H1 (cell line): ENCODE data around the gene LITAF. TPM values are rescaled to one million over a fixed set of nuclear protein-coding genes. Genes with fewer than 3 reads are reported as not detected.
A peak's percentile ranks its signal among the peaks of the same experiment; 100 is the strongest.

Experiments
- CTCF ChIA-PET: fragments of 300-600 bp; sonication (Branson Sonifier 250); formaldehyde crosslinking; loops from one replicate; lab custom pipeline; 2021; ENCODE audit not compliant: partially characterized antibody; lab: Charles Lee
- POLR2A ChIA-PET: fragments of 300-600 bp; sonication (Branson Sonifier 250); formaldehyde crosslinking; loops from one replicate; lab custom pipeline; 2021; ENCODE audit warnings: inconsistent platforms; ENCODE audit not compliant: partially characterized antibody; lab: Charles Lee
- DNase-seq, 2 experiments: peaks; one replicate each; pipeline versions ENCODE4 v3.0.0 to v3.0.0-alpha.2; 2010 to 2022; ENCODE audit warnings: low spot score in 2 of 2, low read depth in 1 of 2, mixed read lengths in 1 of 2
- FAIRE-seq: peaks from 2 replicates; lab custom pipeline; 2011; peaks lifted over from hg19 to GRCh38; lab: Jason Lieb, UNC
- H2AFZ ChIP-seq: 2 replicates; pipeline ENCODE4 v1.8.1; 2012; ENCODE audit warnings: low read length, inconsistent platforms
- H2AK5ac ChIP-seq: 2 replicates; pipeline ENCODE4 v1.6.1; 2013; ENCODE audit warnings: low read depth, low read length
- H2BK120ac ChIP-seq: replicated peaks from 2 replicates; pipeline ENCODE3; 2013; ENCODE audit warnings: low read depth, low read length, inconsistent platforms
- H2BK12ac ChIP-seq: 2 replicates; pipeline ENCODE4 v1.6.1; 2013; ENCODE audit warnings: low read depth, low read length
- H2BK15ac ChIP-seq: 2 replicates; pipeline ENCODE4 v1.6.1; 2013; ENCODE audit warnings: low read length
- H2BK20ac ChIP-seq: 2 replicates; pipeline ENCODE4 v1.6.1; 2013; ENCODE audit warnings: low read length
- H2BK5ac ChIP-seq: 2 replicates; pipeline ENCODE4 v1.6.1; 2013; ENCODE audit warnings: low read depth, low read length
- H3K14ac ChIP-seq: 2 replicates; pipeline ENCODE4 v1.6.1; 2013; ENCODE audit warnings: inconsistent platforms; ENCODE audit not compliant: insufficient read length
- H3K18ac ChIP-seq: 2 replicates; pipeline ENCODE4 v1.6.1; 2013; ENCODE audit warnings: low read length; ENCODE audit errors: extremely low read depth
- H3K23ac ChIP-seq: 2 replicates; pipeline ENCODE4 v1.6.1; 2013; ENCODE audit warnings: inconsistent platforms; ENCODE audit not compliant: insufficient read length
- H3K23me2 ChIP-seq: 2 replicates; pipeline ENCODE4 v1.6.1; 2013; ENCODE audit warnings: low read depth, low read length
- H3K27ac ChIP-seq: 2 replicates; pipeline ENCODE4 v1.6.1; 2011; ENCODE audit warnings: low read depth, low read length, inconsistent platforms
- H3K27me3 ChIP-seq, 4 experiments: replicated peaks in 1 of 4; 1 replicate in 1 of 4; 2 replicates in 3 of 4; pipeline versions ENCODE4 v1.6.1 to v1.8.1; 2011 to 2013; ENCODE audit warnings: low read length in 3 of 4, mild to moderate bottlenecking in 3 of 4, inconsistent platforms in 2 of 4, mixed read lengths in 2 of 4, moderate library complexity in 1 of 4; ENCODE audit not compliant: control insufficient read depth in 3 of 4, insufficient read depth in 3 of 4; ENCODE audit errors: extremely low read depth in 1 of 4
- H3K36me3 ChIP-seq, 4 experiments: 2 replicates each; pipeline versions ENCODE4 v1.6.1 to v1.8.1; 2011 to 2013; ENCODE audit warnings: mild to moderate bottlenecking in 4 of 4, low read length in 3 of 4, moderate library complexity in 2 of 4, control low read depth in 1 of 4, inconsistent platforms in 1 of 4; ENCODE audit not compliant: insufficient read depth in 4 of 4, control insufficient read depth in 2 of 4
- H3K4ac ChIP-seq: replicated peaks from 2 replicates; pipeline ENCODE3; 2013; ENCODE audit warnings: low read length, low read depth, mixed read lengths, inconsistent platforms; ENCODE audit not compliant: insufficient read length
- H3K4me1 ChIP-seq, 4 experiments: replicated peaks in 1 of 4; 1 replicate in 1 of 4; 2 replicates in 3 of 4; pipeline versions ENCODE4 v1.6.1 to v1.8.1; 2011 to 2013; ENCODE audit warnings: low read length in 3 of 4, inconsistent platforms in 2 of 4, mixed read lengths in 1 of 4; ENCODE audit not compliant: insufficient read depth in 4 of 4, control insufficient read depth in 3 of 4
- H3K4me2 ChIP-seq, 2 experiments: 2 replicates each; pipeline versions ENCODE4 v1.6.1 to v1.8.1; 2011 to 2013; ENCODE audit warnings: low read depth in 2 of 2, low read length in 2 of 2, control low read depth in 1 of 2, inconsistent platforms in 1 of 2, mild to moderate bottlenecking in 1 of 2; ENCODE audit not compliant: insufficient read depth in 1 of 2
- H3K4me3 ChIP-seq, 4 experiments: fragments of 200-600, 300-600 bp in 1 of 4; sonication (generic), shearing (Covaris generic), sonication (Bioruptor Twin) in 1 of 4; 2 replicates each; pipeline versions ENCODE4 v1.5.1 to v1.8.1; 2011 to 2016; ENCODE audit warnings: low read length in 4 of 4, low read depth in 3 of 4, control low read depth in 2 of 4, inconsistent platforms in 2 of 4, mild to moderate bottlenecking in 2 of 4, mixed read lengths in 1 of 4, moderate library complexity in 1 of 4; ENCODE audit not compliant: insufficient read depth in 2 of 4; ENCODE audit errors: extremely low read depth in 1 of 4
- H3K56ac ChIP-seq: replicated peaks from 2 replicates; pipeline ENCODE3; 2013; ENCODE audit warnings: low read depth, mild to moderate bottlenecking, mixed read lengths, low read length, inconsistent platforms; ENCODE audit not compliant: insufficient read length
- H3K79me1 ChIP-seq: 2 replicates; pipeline ENCODE4 v1.6.1; 2013; ENCODE audit warnings: low read depth, low read length, control low read depth
- H3K79me2 ChIP-seq, 2 experiments: 2 replicates each; pipeline versions ENCODE4 v1.6.1 to v1.8.1; 2012 to 2013; ENCODE audit warnings: low read length in 2 of 2, mild to moderate bottlenecking in 2 of 2, inconsistent platforms in 1 of 2; ENCODE audit not compliant: insufficient read depth in 2 of 2, control insufficient read depth in 1 of 2
- H3K9ac ChIP-seq, 4 experiments: replicated peaks in 1 of 4; 1 replicate in 1 of 4; 2 replicates in 3 of 4; pipeline versions ENCODE4 v1.6.1 to v1.8.1; 2011 to 2013; ENCODE audit warnings: low read depth in 3 of 4, low read length in 3 of 4, control low read depth in 2 of 4, mild to moderate bottlenecking in 2 of 4, moderate library complexity in 2 of 4, inconsistent platforms in 1 of 4; ENCODE audit errors: extremely low read depth in 1 of 4
- H3K9me3 ChIP-seq, 2 experiments: 2 replicates each; pipeline versions ENCODE4 v1.6.1 to v1.8.1; 2012 to 2013; ENCODE audit warnings: mild to moderate bottlenecking in 2 of 2, moderate library complexity in 2 of 2, control low read depth in 1 of 2, inconsistent platforms in 1 of 2, low read depth in 1 of 2, low read length in 1 of 2, mixed read lengths in 1 of 2; ENCODE audit not compliant: insufficient read depth in 2 of 2
- H4K20me1 ChIP-seq, 2 experiments: replicated peaks in 1 of 2; 2 replicates each; pipeline versions ENCODE3 to v1.8.1; 2011 to 2013; ENCODE audit warnings: inconsistent platforms in 2 of 2, low read length in 2 of 2, mild to moderate bottlenecking in 1 of 2; ENCODE audit not compliant: insufficient read depth in 2 of 2, control insufficient read depth in 1 of 2
- H4K5ac ChIP-seq: 2 replicates; pipeline ENCODE4 v1.6.1; 2013; ENCODE audit warnings: low read length, low read depth, mixed read lengths, inconsistent platforms; ENCODE audit not compliant: insufficient read length
- H4K8ac ChIP-seq: 2 replicates; pipeline ENCODE4 v1.8.0; 2013; ENCODE audit warnings: mild to moderate bottlenecking, moderate library complexity, low read length, inconsistent platforms; ENCODE audit not compliant: insufficient read depth; ENCODE audit errors: extremely low read depth
- H4K91ac ChIP-seq: replicated peaks from 2 replicates; pipeline ENCODE3; 2013; ENCODE audit warnings: low read length, mixed read lengths, inconsistent platforms; ENCODE audit not compliant: insufficient read length
- CHD2 ChIP-seq: IDR thresholded peaks from 2 replicates; pipeline ENCODE4 v1.6.1; 2012; ENCODE audit warnings: low read length, improper control_type of control experiment
- CTBP2 ChIP-seq: IDR thresholded peaks from 2 replicates; pipeline ENCODE4 v1.7.0; 2011; ENCODE audit warnings: borderline replicate concordance, mild to moderate bottlenecking, moderate library complexity, mixed read lengths, low read length; ENCODE audit not compliant: insufficient read depth, insufficient read length
- HDAC6 ChIP-seq: IDR thresholded peaks from one replicate; pipeline ENCODE4 v1.7.1; 2012; ENCODE audit warnings: low read depth, mild to moderate bottlenecking, inconsistent platforms, low read length, moderate library complexity
- KDM5A ChIP-seq: fragments of 200-600 bp; IDR thresholded peaks from 2 replicates; pipeline ENCODE4 v1.7.1; 2012; ENCODE audit warnings: mild to moderate bottlenecking, low read length, inconsistent platforms, mixed read lengths
- NRF1 ChIP-seq: IDR thresholded peaks from 2 replicates; pipeline ENCODE4 v1.6.1; 2011; ENCODE audit warnings: mild to moderate bottlenecking, low read depth, low read length, improper control_type of control experiment
- SP4 ChIP-seq: IDR thresholded peaks from 2 replicates; pipeline ENCODE4 v1.6.1; 2012; ENCODE audit warnings: low read length, inconsistent platforms
- WGBS, 2 experiments: shearing (Covaris generic) in 1 of 2; methylation state at CpG; one replicate each; pipeline versions ENCODE4 v1.1.6 to v1.1.7; 2013 to 2015; ENCODE audit warnings: low lambda C conversion rate in 2 of 2, mixed read lengths in 2 of 2, inconsistent platforms in 1 of 2, low coverage in 1 of 2, missing lambda C conversion rate in 1 of 2; ENCODE audit not compliant: insufficient replicate concordance in 2 of 2, insufficient coverage in 1 of 2, insufficient read length in 1 of 2; ENCODE audit errors: extremely low coverage in 1 of 2, missing lambda C conversion rate in 1 of 2; 5-methylcytosine and 5-hydroxymethylcytosine counted together
- polyA plus RNA-seq, 7 experiments: library from polyadenylated mRNA; depleted of rRNA in 3 of 7; stranded (reverse) in 5 of 7; unstranded in 2 of 7; fragments of >200 nt in 5 of 7; fragments of 200-250 nt in 2 of 7; gene quantifications; 1 replicate in 5 of 7; 2 replicates in 1 of 7; 4 replicates in 1 of 7; pipeline versions ENCODE4 v1.2.1 to v1.2.3, GENCODE V29; 2011 to 2013; ENCODE audit warnings: missing spikeins in 2 of 7, mixed read lengths in 2 of 7
- total RNA-seq: library from RNA; stranded (reverse); fragmentation: NEBNext Ultra II Directional; extraction: Animal tissue kit (Norgen Biotek cat#: 25700); gene quantifications from 2 replicates; pipeline ENCODE4 v1.2.1, GENCODE V29; 2021

Gene LITAF
- total and polyA plus RNA-seq, 2 of the 8 experiments (the other 6 are each of a cell fraction or from before 2014, with no cell fraction given) = 165 to 205 TPM

DNA sequence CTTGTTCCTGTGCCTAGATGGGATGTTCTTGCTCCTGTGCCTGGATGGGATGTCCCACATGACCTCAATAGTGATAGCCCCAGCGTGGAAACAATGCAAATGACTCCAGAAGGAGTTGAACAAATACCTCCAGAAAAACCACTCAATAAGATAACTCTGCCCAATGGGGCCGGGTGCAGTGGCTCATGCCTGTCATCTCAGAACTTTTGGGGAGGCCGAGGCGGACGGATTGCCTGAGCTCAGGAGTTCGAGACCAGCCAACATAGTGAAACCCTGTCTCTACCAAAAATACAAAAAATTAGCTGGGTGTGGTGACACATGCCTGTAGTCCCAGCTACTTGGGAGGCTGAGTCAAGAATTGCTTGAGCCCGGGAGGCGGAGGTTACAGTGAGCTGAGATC is 15.2 kb upstream of the LITAF start:
- FAIRE-seq = no peak
- no peaks in the 10 kb centered on the region for H3K79me2 ChIP-seq
- POLR2A ChIA-PET = interaction anchor here (1.9 kb wide), 1 partner anchor 14 kb away, joined by 7 read pairs; no protein-coding TSS in a partner anchor
- H3K4me3 ChIP-seq = no peak overlapping the region
- H4K20me1 ChIP-seq = no peaks in the 10 kb centered on the region
- no peak overlapping the region for H4K5ac ChIP-seq
- H2AK5ac ChIP-seq = no peak overlapping the region
- H3K4me1 ChIP-seq = peaks cover 8 to 18% (median 12%) of the 10 kb centered on the region in 4 experiments
- H3K9me3 ChIP-seq = no peaks in the 10 kb centered on the region
- no peak overlapping the region for H2BK12ac ChIP-seq
- no peak overlapping the region for H2AFZ ChIP-seq
- CTCF ChIA-PET = interaction anchor here (1.7 to 2.0 kb wide), 2 partner anchors 16 to 194 kb away, joined by 3 to 11 read pairs; no protein-coding TSS in a partner anchor
- H3K27me3 ChIP-seq = no peaks in the 10 kb centered on the region
- H2BK120ac ChIP-seq = no peak overlapping the region
- no peak for DNase-seq
- no peak overlapping the region for H4K8ac ChIP-seq
- no peak overlapping the region for H3K4ac ChIP-seq
- no peak overlapping the region for H3K14ac ChIP-seq
- H3K56ac ChIP-seq = no peak overlapping the region
- no peaks in the 10 kb centered on the region for H3K23me2 ChIP-seq
- H3K36me3 ChIP-seq = no peaks in the 10 kb centered on the region
- H3K27ac ChIP-seq = no peak overlapping the region
- no peak overlapping the region for H3K18ac ChIP-seq
- no peak overlapping the region for H4K91ac ChIP-seq
- 87% methylated on average over 8 of the region's 8 CpGs; no CpG with 5 or more reads in 1 of the 2 experiments for WGBS, 2 experiments
- no peaks in the 10 kb centered on the region for H3K79me1 ChIP-seq
- no peak overlapping the region for H2BK5ac ChIP-seq
- H3K23ac ChIP-seq = no peak overlapping the region
- 0 out of 2 replicates have a peak overlapping the region, but pooled peaks have one; percentile 43 for H2BK20ac ChIP-seq
- no peak overlapping the region for H3K9ac ChIP-seq
- H3K4me2 ChIP-seq = no peak overlapping the region
- H2BK15ac ChIP-seq = peak overlapping the region; percentile 29; the same call in 1 of the 2 replicates
- TF ChIP-seq SP4 = no peak
- TF ChIP-seq CTBP2 = no peak
- no peak for TF ChIP-seq KDM5A
- TF ChIP-seq HDAC6 = no peak
- TF ChIP-seq CHD2 = no peak
- TF ChIP-seq NRF1 = no peak
